ENCODE data around the gene CENPB. TPM values are rescaled to one million over a fixed set of nuclear protein-coding genes. Genes with fewer than 3 reads are reported as not detected.
"Not testable (repeated sequence)": the region's sequence is repeated elsewhere in the genome, so short reads cannot be mapped to it uniquely, and the experiment has no call there.

Gene CENPB
- total RNA-seq, 1 donor from 2014 or later: 87.4 TPM

DNA sequence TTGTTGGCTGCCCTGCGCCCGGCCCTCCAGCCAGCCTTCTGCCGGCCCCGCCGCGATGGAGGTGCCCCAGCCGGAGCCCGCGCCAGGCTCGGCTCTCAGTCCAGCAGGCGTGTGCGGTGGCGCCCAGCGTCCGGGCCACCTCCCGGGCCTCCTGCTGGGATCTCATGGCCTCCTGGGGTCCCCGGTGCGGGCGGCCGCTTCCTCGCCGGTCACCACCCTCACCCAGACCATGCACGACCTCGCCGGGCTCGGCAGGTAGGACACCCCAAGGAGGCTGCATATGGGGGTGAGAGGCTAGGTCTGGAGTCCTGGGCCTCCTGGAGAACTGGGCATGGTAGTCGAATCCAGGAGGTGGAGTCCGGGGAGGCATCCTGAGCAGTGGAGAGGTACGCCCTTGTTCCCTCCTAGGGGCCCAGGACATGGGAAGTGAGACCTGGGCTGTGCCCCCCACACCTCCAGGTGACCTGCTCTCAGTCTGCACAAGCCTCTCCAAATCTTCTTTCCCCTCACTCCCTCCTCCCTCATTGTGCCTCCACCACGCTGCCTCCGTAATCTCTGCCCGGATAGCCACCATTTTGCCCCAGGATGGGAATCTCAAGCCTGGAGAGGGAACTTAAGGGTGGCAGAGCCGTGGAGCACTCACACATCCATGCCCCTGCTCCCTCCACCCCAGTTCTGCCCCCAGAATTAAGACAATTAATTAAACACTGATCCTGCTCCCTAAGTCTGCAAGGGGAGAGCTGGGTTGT lies 10.1 kb upstream of the CENPB start:
- Histone ChIP-seq H3K36me3 (ENCODE audit: control insufficient read depth, insufficient read depth, low read length) (peaks cover 12% of the 10 kb centered on the region), H3K27me3 (ENCODE audit: control insufficient read depth, insufficient read depth, low read length) (no peaks in the 10 kb centered on the region), H3K4me3 (ENCODE audit: low read depth, low read length) (peak overlapping the region; percentile 68)
- DNase-seq (ENCODE audit: low read depth): no peak
- TF ChIP-seq, protein P1, sequence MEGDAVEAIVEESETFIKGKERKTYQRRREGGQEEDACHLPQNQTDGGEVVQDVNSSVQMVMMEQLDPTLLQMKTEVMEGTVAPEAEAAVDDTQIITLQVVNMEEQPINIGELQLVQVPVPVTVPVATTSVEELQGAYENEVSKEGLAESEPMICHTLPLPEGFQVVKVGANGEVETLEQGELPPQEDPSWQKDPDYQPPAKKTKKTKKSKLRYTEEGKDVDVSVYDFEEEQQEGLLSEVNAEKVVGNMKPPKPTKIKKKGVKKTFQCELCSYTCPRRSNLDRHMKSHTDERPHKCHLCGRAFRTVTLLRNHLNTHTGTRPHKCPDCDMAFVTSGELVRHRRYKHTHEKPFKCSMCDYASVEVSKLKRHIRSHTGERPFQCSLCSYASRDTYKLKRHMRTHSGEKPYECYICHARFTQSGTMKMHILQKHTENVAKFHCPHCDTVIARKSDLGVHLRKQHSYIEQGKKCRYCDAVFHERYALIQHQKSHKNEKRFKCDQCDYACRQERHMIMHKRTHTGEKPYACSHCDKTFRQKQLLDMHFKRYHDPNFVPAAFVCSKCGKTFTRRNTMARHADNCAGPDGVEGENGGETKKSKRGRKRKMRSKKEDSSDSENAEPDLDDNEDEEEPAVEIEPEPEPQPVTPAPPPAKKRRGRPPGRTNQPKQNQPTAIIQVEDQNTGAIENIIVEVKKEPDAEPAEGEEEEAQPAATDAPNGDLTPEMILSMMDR (IDR thresholded peaks at IDR 0.05; ENCODE audit: insufficient read depth, low read length, severe bottlenecking): no peak
- no peak for FAIRE-seq

DNA sequence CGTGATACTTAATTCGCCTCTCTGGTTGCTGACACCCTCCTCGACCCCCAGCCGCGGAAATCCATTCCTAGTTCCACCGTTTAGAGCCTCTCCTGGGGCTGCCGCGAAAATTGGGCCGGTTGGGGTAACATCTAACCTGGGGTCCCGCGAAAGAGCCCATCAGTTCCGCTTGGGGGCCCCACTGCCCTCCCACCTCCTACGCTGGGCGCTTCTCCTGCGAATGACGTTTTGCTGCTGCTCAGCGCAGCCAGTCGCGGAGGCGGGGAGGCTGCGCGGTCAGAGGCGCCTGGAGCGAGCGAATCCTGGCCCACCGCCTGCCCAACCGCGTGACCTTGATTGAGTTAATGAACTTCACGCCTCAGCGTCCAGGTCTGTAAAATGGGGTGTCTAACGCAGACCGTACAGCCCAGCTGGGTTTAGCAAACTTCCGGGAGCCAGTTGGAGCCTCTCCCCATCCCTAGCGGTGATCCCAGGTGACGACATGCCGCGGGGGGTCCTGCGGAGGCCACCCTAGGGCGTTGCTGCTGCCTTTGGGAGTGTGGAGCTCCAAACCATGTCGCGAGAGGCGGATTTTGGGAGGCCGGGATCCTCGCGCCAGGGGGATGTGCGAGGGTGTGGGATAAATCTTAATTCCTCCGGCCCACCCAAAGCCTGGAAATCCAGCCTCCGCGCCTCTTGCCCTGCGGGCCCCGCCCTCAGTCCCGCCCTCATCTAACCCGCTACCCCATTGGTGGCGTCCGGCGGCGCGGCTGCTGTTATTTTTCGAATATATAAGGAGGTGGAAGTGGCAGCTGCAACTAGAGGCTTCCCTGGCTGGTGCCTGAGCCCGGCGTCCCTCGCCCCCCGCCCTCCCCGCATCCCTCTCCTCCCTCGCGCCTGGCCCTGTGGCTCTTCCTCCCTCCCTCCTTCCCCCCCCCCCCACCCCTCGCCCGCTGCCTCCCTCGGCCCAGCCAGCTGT lies 9.2 kb upstream of the CENPB start, which contains the start of gene CDC25B:
TSS of gene CDC25B (plus strand) at position 800 of the 958 bp plus-strand sequence. CDS start 222 bp downstream, outside the sequence.
- no peak for FAIRE-seq

DNA sequence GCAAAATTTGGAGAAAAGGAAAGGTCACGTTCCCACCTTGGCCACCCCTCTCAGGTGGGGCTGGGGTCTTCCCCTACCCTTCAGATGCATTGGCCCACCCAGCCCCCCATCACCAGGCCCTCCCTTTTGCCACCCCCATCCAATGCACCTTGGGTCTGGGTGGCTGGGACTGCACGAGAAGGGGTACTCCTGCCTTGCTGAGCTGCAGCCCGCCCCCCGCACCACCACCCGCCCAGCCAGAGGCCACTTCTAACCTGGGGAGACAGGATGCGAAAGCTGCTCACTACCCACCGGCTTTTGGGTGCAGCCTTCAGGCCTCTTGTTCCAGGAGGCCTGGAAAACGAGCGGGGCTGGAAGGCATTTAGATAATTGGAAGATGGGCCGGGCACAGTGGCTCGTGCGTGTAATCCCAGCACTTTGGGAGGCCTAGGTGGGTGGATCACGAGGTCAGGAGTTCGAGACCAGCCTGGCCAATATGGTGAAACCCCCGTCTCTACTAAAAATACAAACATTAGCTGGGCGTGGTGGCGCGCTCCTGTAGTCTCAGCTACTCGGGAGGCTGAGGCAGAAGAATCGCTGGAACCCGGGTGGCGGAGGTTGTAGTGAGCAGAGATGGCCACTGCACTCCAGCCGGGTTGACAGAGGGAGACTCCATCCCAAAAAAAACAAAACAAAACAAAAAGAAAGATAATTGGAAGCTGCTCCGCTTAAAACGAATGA lies 8.3 kb upstream of the CENPB start:
- H3K36me3 ChIP-seq (ENCODE audit: control insufficient read depth, insufficient read depth, low read length): peaks cover 4% of the 10 kb centered on the region
- TF ChIP-seq, protein P1 (IDR thresholded peaks at IDR 0.05; ENCODE audit: insufficient read depth, low read length, severe bottlenecking): no peak
- FAIRE-seq (no peak), DNase-seq (ENCODE audit: low read depth) (no peak)
- H3K27me3 ChIP-seq (ENCODE audit: control insufficient read depth, insufficient read depth, low read length): no peaks in the 10 kb centered on the region
- H3K4me3 ChIP-seq (ENCODE audit: low read depth, low read length): no peak overlapping the region

More for the DNA sequence above, 9.2 kb upstream of the CENPB start, which contains the start of gene CDC25B:
- peak; percentile 67 for DNase-seq (ENCODE audit: low read depth)
- Histone ChIP-seq H3K36me3 (ENCODE audit: control insufficient read depth, insufficient read depth, low read length) (peaks cover 9% of the 10 kb centered on the region), H3K4me3 (ENCODE audit: low read depth, low read length) (peak within 1 kb of the TSS; percentile 68), H3K27me3 (ENCODE audit: control insufficient read depth, insufficient read depth, low read length) (no peaks in the 10 kb centered on the region)
- TF ChIP-seq, protein P1 (IDR thresholded peaks at IDR 0.05; ENCODE audit: insufficient read depth, low read length, severe bottlenecking): peak; percentile 41

DNA sequence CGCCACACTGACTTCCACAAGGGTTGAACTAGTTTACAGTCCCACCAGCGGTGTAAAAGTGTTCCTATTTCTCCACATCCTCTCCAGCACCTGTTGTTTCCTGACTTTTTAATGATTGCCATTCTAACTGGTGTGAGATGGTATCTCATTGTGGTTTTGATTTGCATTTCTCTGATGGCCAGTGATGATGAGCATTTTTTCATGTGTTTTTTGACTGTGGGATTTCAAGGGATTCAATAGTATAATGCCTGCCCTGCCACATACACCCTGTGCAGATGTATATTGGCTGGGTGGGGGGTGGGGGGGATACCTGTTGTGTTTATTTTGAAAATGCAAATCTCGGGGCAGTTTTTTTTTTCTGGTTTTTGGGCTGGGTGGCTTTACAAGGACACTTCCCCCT lies 7.6 kb upstream of the CENPB start:
- not testable (repeated sequence) for H3K27me3 ChIP-seq (ENCODE audit: control insufficient read depth, insufficient read depth, low read length); DNase-seq (ENCODE audit: low read depth); H3K36me3 ChIP-seq (ENCODE audit: control insufficient read depth, insufficient read depth, low read length); H3K4me3 ChIP-seq (ENCODE audit: low read depth, low read length); FAIRE-seq

DNA sequence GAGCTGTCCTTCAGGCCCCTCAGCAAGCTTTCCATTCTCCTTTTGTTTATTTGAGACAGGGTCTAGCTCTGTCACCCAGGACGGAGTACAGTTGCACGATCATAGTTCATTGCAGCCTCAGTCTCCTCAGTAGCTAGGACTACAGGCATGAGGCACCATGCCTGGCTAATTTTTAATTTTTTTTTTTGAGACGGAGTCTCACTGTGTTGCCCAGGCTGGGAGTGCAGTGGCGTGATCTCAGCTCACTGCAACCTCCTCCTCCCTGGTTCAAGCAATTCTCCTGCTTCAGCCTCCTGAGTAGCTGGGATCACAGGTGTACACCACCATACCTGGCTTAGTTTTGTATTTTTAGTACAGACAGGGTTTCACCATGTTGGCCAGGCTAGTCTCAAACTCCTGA lies 2.7 kb upstream of the CENPB start:
- H3K36me3 ChIP-seq (ENCODE audit: control insufficient read depth, insufficient read depth, low read length); H3K4me3 ChIP-seq (ENCODE audit: low read depth, low read length); FAIRE-seq; DNase-seq (ENCODE audit: low read depth); H3K27me3 ChIP-seq (ENCODE audit: control insufficient read depth, insufficient read depth, low read length): not testable (repeated sequence)

DNA sequence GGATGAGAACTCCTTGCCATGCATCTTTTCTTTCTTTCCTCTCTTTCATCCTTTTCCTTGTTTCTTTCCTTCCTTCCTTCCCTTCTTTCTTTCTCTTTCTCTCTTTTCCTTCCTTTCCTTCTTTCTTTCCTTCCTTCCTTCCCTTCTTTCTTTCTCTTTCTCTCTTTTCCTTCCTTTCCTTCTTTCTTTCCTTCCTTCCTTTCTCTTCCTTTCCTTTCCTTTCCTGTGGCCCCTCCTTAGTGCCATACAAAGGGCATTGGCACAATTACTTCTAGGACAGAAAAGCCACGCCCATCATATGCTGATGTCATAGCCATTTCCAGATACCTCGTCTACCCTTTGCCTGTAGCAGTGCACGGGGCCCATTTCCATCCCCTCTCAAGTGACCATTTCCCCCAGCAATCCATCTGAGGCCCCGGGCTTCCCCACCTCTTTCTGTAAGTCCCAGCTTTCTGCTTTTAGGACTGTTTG lies 2.2 kb upstream of the CENPB start:
- Histone ChIP-seq H3K4me3 (ENCODE audit: low read depth, low read length) (no peak overlapping the region), H3K36me3 (ENCODE audit: control insufficient read depth, insufficient read depth, low read length) (peaks cover 5% of the 10 kb centered on the region), H3K27me3 (ENCODE audit: control insufficient read depth, insufficient read depth, low read length) (no peaks in the 10 kb centered on the region)
- TF ChIP-seq, protein P1 (IDR thresholded peaks at IDR 0.05; ENCODE audit: insufficient read depth, low read length, severe bottlenecking): no peak
- DNase-seq (ENCODE audit: low read depth): no peak
- FAIRE-seq: no peak

Measured in bronchial epithelial cell (primary cell).